Measurements from ENCODE around the gene AIMP1. TPM values are rescaled to one million over a fixed set of nuclear protein-coding genes. Genes with fewer than 3 reads are reported as not detected.

Gene AIMP1
- total and polyA plus RNA-seq, 2 of the 13 experiments (the other 11 are each of a cell fraction or from before 2014, with no cell fraction given), result 28.6 to 82.9 TPM

- TF ChIP-seq GABPA (IDR thresholded peaks at IDR 0.05; ENCODE audit: low read depth, low read length) (no peak), GABPA (CRISPR knock-in tag; IDR thresholded peaks at IDR 0.05; ENCODE audit: low read depth) (peak; percentile 67), STAT5B (CRISPR knock-in tag; IDR thresholded peaks at IDR 0.05) (peak; percentile 84; the same call in 1 of the 2 replicates), MBD4 (IDR thresholded peaks at IDR 0.05; ENCODE audit: borderline replicate concordance, low read length) (peak; percentile 92; the same call in 1 of the 2 replicates), ZNF430 (CRISPR knock-in tag; IDR thresholded peaks at IDR 0.05) (0 out of 2 replicates have a peak, but pooled peaks have one; percentile 62), THYN1 (CRISPR knock-in tag; IDR thresholded peaks at IDR 0.05; ENCODE audit: borderline replicate concordance, low read depth) (no peak), ZNF121 (CRISPR knock-in tag; IDR thresholded peaks at IDR 0.05) (no peak), ZNF570 (CRISPR knock-in tag; IDR thresholded peaks at IDR 0.05; ENCODE audit: borderline replicate concordance) (no peak), TBX2 (CRISPR knock-in tag; IDR thresholded peaks at IDR 0.05; ENCODE audit: borderline replicate concordance) (peak; percentile 66), SIX4 (CRISPR knock-in tag; IDR thresholded peaks at IDR 0.05) (peak; percentile 92), ZNF234 (CRISPR knock-in tag; conservative IDR thresholded peaks at IDR 0.05) (no peak), SOX5 (CRISPR knock-in tag; IDR thresholded peaks at IDR 0.05; ENCODE audit: borderline replicate concordance) (peak; percentile 97), MEIS1 (CRISPR knock-in tag; IDR thresholded peaks at IDR 0.05; ENCODE audit: borderline replicate concordance) (peak; percentile 82; the same call in 1 of the 2 replicates), RFXAP (CRISPR knock-in tag; IDR thresholded peaks at IDR 0.05; ENCODE audit: borderline replicate concordance) (0 out of 2 replicates have a peak, but pooled peaks have one; percentile 54), DMAP1 (CRISPR knock-in tag; IDR thresholded peaks at IDR 0.05) (peak; percentile 71), CSRNP2 (CRISPR knock-in tag; conservative IDR thresholded peaks at IDR 0.05; ENCODE audit: low read depth) (no peak)
- TF ChIP-seq, protein P1, sequence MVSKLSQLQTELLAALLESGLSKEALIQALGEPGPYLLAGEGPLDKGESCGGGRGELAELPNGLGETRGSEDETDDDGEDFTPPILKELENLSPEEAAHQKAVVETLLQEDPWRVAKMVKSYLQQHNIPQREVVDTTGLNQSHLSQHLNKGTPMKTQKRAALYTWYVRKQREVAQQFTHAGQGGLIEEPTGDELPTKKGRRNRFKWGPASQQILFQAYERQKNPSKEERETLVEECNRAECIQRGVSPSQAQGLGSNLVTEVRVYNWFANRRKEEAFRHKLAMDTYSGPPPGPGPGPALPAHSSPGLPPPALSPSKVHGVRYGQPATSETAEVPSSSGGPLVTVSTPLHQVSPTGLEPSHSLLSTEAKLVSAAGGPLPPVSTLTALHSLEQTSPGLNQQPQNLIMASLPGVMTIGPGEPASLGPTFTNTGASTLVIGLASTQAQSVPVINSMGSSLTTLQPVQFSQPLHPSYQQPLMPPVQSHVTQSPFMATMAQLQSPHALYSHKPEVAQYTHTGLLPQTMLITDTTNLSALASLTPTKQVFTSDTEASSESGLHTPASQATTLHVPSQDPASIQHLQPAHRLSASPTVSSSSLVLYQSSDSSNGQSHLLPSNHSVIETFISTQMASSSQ (IDR thresholded peaks at IDR 0.05; ENCODE audit: low read depth), result peak; percentile 93
- TF ChIP-seq, protein P1 (CRISPR knock-in tag; IDR thresholded peaks at IDR 0.05; ENCODE audit: borderline replicate concordance), result peak; percentile 94
Observed at GRCh38 chr4:106287353-106287969, 28.9 kb upstream of the AIMP1 start (continued).

Data from HepG2 (cell line).